Naive thymus-derived CD4-positive, alpha-beta T cell (primary cell): Measurements from ENCODE around the gene LGR4. TPM values are rescaled to one million over a fixed set of nuclear protein-coding genes. Genes with fewer than 3 reads are reported as not detected.

Experiments
- ATAC-seq: fragments of 150-1000 bp; cut with Tn5 transposase; 2 replicates; pipeline ENCODE4 v1.10.0; 2021; ENCODE audit warnings: mild to moderate bottlenecking, moderate library complexity
- CTCF ChIA-PET: fragments of 350-600 bp; sonication (Branson Sonifier 250); formaldehyde crosslinking; loops from one replicate; lab custom pipeline; 2021; ENCODE audit warnings: antibody characterized with exemption; lab: Charles Lee
- POLR2A ChIA-PET: fragments of 350-600 bp; sonication (Branson Sonifier 250); formaldehyde crosslinking; loops from one replicate; lab custom pipeline; 2021; ENCODE audit warnings: antibody characterized with exemption, inconsistent platforms; lab: Charles Lee
- DNase-seq, 9 donors: peaks; one replicate each; pipeline versions ENCODE4 v3.0.0 to v3.0.0-alpha.2; 2020 to 2022; ENCODE audit warnings: mixed read lengths in 1 of 9
- H3K27ac ChIP-seq: one replicate; pipeline ENCODE4 v1.7.0; 2013; ENCODE audit warnings: mild to moderate bottlenecking, low read depth, low read length, moderate library complexity
- H3K27me3 ChIP-seq, 2 donors: one replicate each; pipeline ENCODE4 v1.7.0; 2013; ENCODE audit warnings: low read length in 2 of 2, mild to moderate bottlenecking in 2 of 2, moderate library complexity in 2 of 2; ENCODE audit not compliant: control insufficient read depth in 2 of 2, insufficient read depth in 2 of 2
- H3K36me3 ChIP-seq, 3 experiments: 1 replicate in 2 of 3; 2 replicates in 1 of 3; pipeline ENCODE4 v1.7.0; 2013; ENCODE audit warnings: low read length in 3 of 3, mild to moderate bottlenecking in 3 of 3, moderate library complexity in 1 of 3; ENCODE audit not compliant: insufficient read depth in 3 of 3, control insufficient read depth in 2 of 3
- H3K4me1 ChIP-seq, 2 donors: one replicate each; pipeline ENCODE4 v1.7.0; 2013; ENCODE audit warnings: low read length in 2 of 2, mild to moderate bottlenecking in 2 of 2, moderate library complexity in 1 of 2; ENCODE audit not compliant: control insufficient read depth in 2 of 2, insufficient read depth in 2 of 2
- H3K4me3 ChIP-seq: 2 replicates; pipeline ENCODE4 v1.7.0; 2013; ENCODE audit warnings: mild to moderate bottlenecking, low read length
- H3K9me3 ChIP-seq, 3 experiments: 1 replicate in 2 of 3; 2 replicates in 1 of 3; pipeline ENCODE4 v1.7.0; 2013; ENCODE audit warnings: low read length in 3 of 3; ENCODE audit not compliant: control insufficient read depth in 2 of 3
- H3K27ac Mint-ChIP-seq, 9 donors: one replicate each; pipeline ENCODE4 v1.8.0; 2020 to 2022; ENCODE audit warnings: mixed read lengths in 9 of 9, mild to moderate bottlenecking in 8 of 9, moderate library complexity in 5 of 9, inconsistent platforms in 2 of 9
- H3K27me3 Mint-ChIP-seq, 5 donors: one replicate each; pipeline ENCODE4 v1.8.0; 2021 to 2022; ENCODE audit warnings: mixed read lengths in 5 of 5, mild to moderate bottlenecking in 1 of 5
- H3K36me3 Mint-ChIP-seq, 5 donors: one replicate each; pipeline ENCODE4 v1.8.0; 2020 to 2022; ENCODE audit warnings: mixed read lengths in 5 of 5, mild to moderate bottlenecking in 3 of 5, inconsistent platforms in 1 of 5
- H3K4me1 Mint-ChIP-seq, 7 donors: one replicate each; pipeline ENCODE4 v1.8.0; 2020 to 2022; ENCODE audit warnings: mixed read lengths in 7 of 7, mild to moderate bottlenecking in 3 of 7, inconsistent platforms in 1 of 7
- H3K4me3 Mint-ChIP-seq, 10 donors: one replicate each; pipeline ENCODE4 v1.8.0; 2020 to 2022; ENCODE audit warnings: mild to moderate bottlenecking in 10 of 10, mixed read lengths in 10 of 10, moderate library complexity in 6 of 10, inconsistent platforms in 2 of 10
- H3K9me3 Mint-ChIP-seq, 11 donors: one replicate each; pipeline ENCODE4 v1.8.0; 2020 to 2022; ENCODE audit warnings: mixed read lengths in 11 of 11, mild to moderate bottlenecking in 4 of 11, inconsistent platforms in 1 of 11, moderate library complexity in 1 of 11
- intact Hi-C, 2 donors: fragments of 100-400 bp; cut with micrococcal nuclease; formaldehyde crosslinking; loops; one replicate each; pipeline ENCODE4 v1.15.1; 2023
- polyA plus RNA-seq, 2 donors: library from polyadenylated mRNA; unstranded; fragments of 300-500 nt; fragmentation: Illumina TruSeq; gene quantifications; one replicate each; pipeline ENCODE4 v1.2.3, GENCODE V29; 2021
- total RNA-seq, 6 experiments: library from RNA in 5 of 6; stranded (reverse) in 5 of 6; gene quantifications; 1 replicate in 5 of 6; 2 replicates in 1 of 6; pipeline ENCODE4 v1.2.3 and lab custom pipeline; 2021 to 2026

Gene LGR4
- total and polyA plus RNA-seq, 7 experiments from 2014 or later: 0.05 to 1.5 (median 0.49) TPM

GRCh38 chr11:27370374-27370773 is 102.2 kb downstream of the LGR4 start:
- H3K9me3 ChIP-seq: no peaks in the 10 kb centered on the region
- Mint-ChIP-seq H3K36me3 (no peaks in the 10 kb centered on the region), H3K9me3 (no peaks in the 10 kb centered on the region), H3K27me3 (peaks cover 0 to 3% (median 0%) of the 10 kb centered on the region in 5 donors), H3K4me3 (no peak overlapping the region), H3K27ac (no peak overlapping the region), H3K4me1 (no peaks in the 10 kb centered on the region)
- DNase-seq: no peak
- CTCF ChIA-PET: no interaction called here
- H3K27ac ChIP-seq: no peak overlapping the region
- intact Hi-C loops: no loop called here
- POLR2A ChIA-PET: no interaction called here
- no peak overlapping the region for H3K4me3 ChIP-seq
- no peaks in the 10 kb centered on the region for H3K27me3 ChIP-seq
- H3K4me1 ChIP-seq: no peaks in the 10 kb centered on the region
- ATAC-seq: no peak
- H3K36me3 ChIP-seq: no peaks in the 10 kb centered on the region

DNA sequence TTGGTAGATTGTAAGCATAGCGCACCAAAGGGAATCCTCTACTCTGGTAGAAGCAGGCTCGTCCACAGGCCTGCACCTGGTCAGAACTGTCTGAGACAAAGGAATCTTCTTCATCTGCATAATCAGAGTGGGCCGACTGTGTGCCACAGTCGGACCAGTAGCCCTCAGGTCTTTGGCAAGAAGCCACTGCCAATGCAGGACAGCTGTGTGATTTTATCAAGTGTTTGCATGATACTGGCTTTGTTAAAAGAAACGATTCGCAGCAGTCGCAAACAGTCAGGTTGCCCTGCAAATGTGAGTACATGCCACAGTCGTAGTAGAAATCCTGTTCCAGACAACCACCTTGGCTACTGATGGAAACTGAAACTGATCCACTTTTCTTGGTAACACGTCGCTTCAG is 104.7 kb downstream of the LGR4 start:
- no peak overlapping the region for H3K27ac Mint-ChIP-seq
- Histone ChIP-seq H3K4me3 (no peak overlapping the region), H3K36me3 (no peaks in the 10 kb centered on the region), H3K4me1 (peaks cover 4 to 5% of the 10 kb centered on the region in 2 donors), H3K27me3 (no peaks in the 10 kb centered on the region), H3K27ac (no peak overlapping the region), H3K9me3 (no peaks in the 10 kb centered on the region)
- H3K4me3 Mint-ChIP-seq: no peak overlapping the region
- H3K9me3 Mint-ChIP-seq: no peaks in the 10 kb centered on the region
- POLR2A ChIA-PET: no interaction called here
- H3K27me3 Mint-ChIP-seq: peaks cover 0 to 3% (median 0%) of the 10 kb centered on the region in 5 donors
- CTCF ChIA-PET: no interaction called here
- H3K36me3 Mint-ChIP-seq: no peaks in the 10 kb centered on the region
- H3K4me1 Mint-ChIP-seq: peaks cover 3 to 11% (median 10%) of the 10 kb centered on the region in 7 donors
- DNase-seq: no peak
- intact Hi-C loops: no loop called here
- ATAC-seq: no peak

- H3K4me1 Mint-ChIP-seq: peaks cover 12 to 43% (median 28%) of the 10 kb centered on the region in 7 donors
- H3K27ac ChIP-seq: peak overlapping the region; percentile 66
- DNase-seq (no peak), ATAC-seq (no peak)
- no peaks in the 10 kb centered on the region for H3K9me3 ChIP-seq
- intact Hi-C loops: loop anchor here (1.0 to 2.0 kb wide), 5 partner anchors 109 to 745 kb away; partner anchors contain the start of genes LIN7C (in 2 of the 2), KIF18A (in 1 of the 2), LGR4 (in 1 of the 2) and METTL15 (in 1 of the 2)
- H3K36me3 ChIP-seq: no peaks in the 10 kb centered on the region
- no peaks in the 10 kb centered on the region for H3K36me3 Mint-ChIP-seq
- H3K27me3 Mint-ChIP-seq: no peaks in the 10 kb centered on the region
- peak overlapping the region; percentile 78 to 96 (median 91) for H3K4me3 Mint-ChIP-seq
- no peaks in the 10 kb centered on the region for H3K27me3 ChIP-seq
- POLR2A ChIA-PET: interaction anchor here (1.0 kb wide), 1 partner anchor 744 kb away, joined by 3 read pairs; the partner anchor contains the start of genes KIF18A and METTL15
- peaks cover 10 to 12% of the 10 kb centered on the region in 2 donors for H3K4me1 ChIP-seq
- no peaks in the 10 kb centered on the region for H3K9me3 Mint-ChIP-seq
- CTCF ChIA-PET: interaction anchor here (0.6 kb wide), 1 partner anchor 123 kb away, joined by 3 read pairs; no protein-coding TSS in a partner anchor
- H3K4me3 ChIP-seq: peak overlapping the region; percentile 51
- peak overlapping the region; percentile 80 to 97 (median 87) for H3K27ac Mint-ChIP-seq
Observed at GRCh38 chr11:27363576-27364117, 108.9 kb downstream of the LGR4 start.

GRCh38 chr11:27362749-27363575 is 109.6 kb downstream of the LGR4 start, which contains the start of gene CCDC34:
Gene CCDC34, minus strand, starts transcription at chr11:27363215. Its CDS starts 21 bp downstream, at chr11:27363194.
- Histone ChIP-seq H3K27me3 (no peaks in the 10 kb centered on the region), H3K4me3 (peak within 1 kb of the TSS; percentile 51), H3K9me3 (no peaks in the 10 kb centered on the region), H3K36me3 (no peaks in the 10 kb centered on the region), H3K4me1 (peaks cover 10 to 12% of the 10 kb centered on the region in 2 donors), H3K27ac (peak within 1 kb of the TSS; percentile 66)
- Mint-ChIP-seq H3K36me3 (no peaks in the 10 kb centered on the region), H3K4me1 (peaks cover 12 to 48% (median 28%) of the 10 kb centered on the region in 7 donors), H3K9me3 (no peaks in the 10 kb centered on the region), H3K27ac (peak within 1 kb of the TSS; percentile 80 to 97 (median 87)), H3K27me3 (no peaks in the 10 kb centered on the region), H3K4me3 (peak within 1 kb of the TSS; percentile 78 to 96 (median 91))
- ATAC-seq: peak; percentile 99
- intact Hi-C loops: loop anchor here (1.0 to 2.0 kb wide), 5 partner anchors 109 to 745 kb away; partner anchors contain the start of genes LIN7C (in 2 of the 2), KIF18A (in 1 of the 2), LGR4 (in 1 of the 2) and METTL15 (in 1 of the 2)
- POLR2A ChIA-PET: interaction anchor here (1.0 kb wide), 1 partner anchor 745 kb away, joined by 3 read pairs; the partner anchor contains the start of genes KIF18A and METTL15
- DNase-seq: peak; percentile 83 to 91 (median 90)
- CTCF ChIA-PET: interaction anchor here (0.6 kb wide), 1 partner anchor 123 kb away, joined by 3 read pairs; no protein-coding TSS in a partner anchor

DNA sequence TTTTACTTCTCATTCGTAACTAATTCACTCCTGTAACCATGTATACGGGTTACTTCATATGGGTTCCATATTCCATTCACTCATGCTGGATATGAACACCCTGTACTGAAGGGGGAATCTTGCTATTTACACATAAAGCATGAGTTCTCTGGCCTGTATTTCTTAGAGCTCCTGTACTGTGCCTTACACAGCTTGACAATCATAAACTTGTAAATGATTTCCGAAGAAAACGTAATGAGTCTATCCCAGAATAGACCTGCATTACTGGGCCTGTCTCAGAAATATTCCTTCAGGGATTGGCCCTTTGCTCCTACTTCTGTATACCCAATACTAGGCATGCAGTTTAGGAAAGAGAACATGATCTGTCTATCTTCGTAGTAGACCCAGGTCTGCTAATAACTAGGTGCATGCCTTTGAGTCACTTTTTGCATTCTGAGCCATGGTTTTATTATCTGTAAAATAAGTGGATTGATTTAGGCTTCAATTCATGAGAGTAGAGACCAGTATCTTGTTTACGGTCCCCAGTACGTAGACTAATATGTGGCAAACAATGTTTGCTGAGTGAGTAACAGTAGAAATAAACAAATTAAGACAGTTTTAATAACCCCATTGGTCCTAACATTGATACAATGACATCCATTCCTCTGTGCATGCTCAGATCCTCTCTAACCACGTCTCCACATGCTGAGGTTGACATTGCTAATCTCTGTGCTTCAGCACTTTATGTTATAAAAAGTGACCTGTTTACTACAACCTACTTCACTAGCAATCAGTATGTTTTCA is 110.8 kb downstream of the LGR4 start:
- H3K27ac Mint-ChIP-seq: peak overlapping the region in 6 of 9 donors; percentile 38 to 89 (median 72)
- Histone ChIP-seq H3K27me3 (no peaks in the 10 kb centered on the region), H3K27ac (peak overlapping the region; percentile 4), H3K36me3 (no peaks in the 10 kb centered on the region), H3K9me3 (no peaks in the 10 kb centered on the region), H3K4me3 (peak overlapping the region; percentile 51), H3K4me1 (peaks cover 10 to 12% of the 10 kb centered on the region in 2 donors)
- ATAC-seq: no peak
- H3K27me3 Mint-ChIP-seq: no peaks in the 10 kb centered on the region
- no peak for DNase-seq
- H3K9me3 Mint-ChIP-seq: no peaks in the 10 kb centered on the region
- no peaks in the 10 kb centered on the region for H3K36me3 Mint-ChIP-seq
- intact Hi-C loops: loop anchor here in 1 of 2 donors (2.0 kb wide), 1 partner anchor 135 kb away; no protein-coding TSS in a partner anchor
- CTCF ChIA-PET: no interaction called here
- H3K4me1 Mint-ChIP-seq: peaks cover 12 to 52% (median 31%) of the 10 kb centered on the region in 7 donors
- peak overlapping the region; percentile 78 to 96 (median 91) for H3K4me3 Mint-ChIP-seq
- POLR2A ChIA-PET: no interaction called here

GRCh38 chr11:27358296-27358695 is 114.3 kb downstream of the LGR4 start:
- no peaks in the 10 kb centered on the region for H3K27me3 Mint-ChIP-seq
- peaks cover 6 to 9% of the 10 kb centered on the region in 2 donors for H3K4me1 ChIP-seq
- intact Hi-C loops: no loop called here
- no peaks in the 10 kb centered on the region for H3K27me3 ChIP-seq
- DNase-seq (no peak), ATAC-seq (no peak)
- peaks cover 9 to 45% (median 24%) of the 10 kb centered on the region in 7 donors for H3K4me1 Mint-ChIP-seq
- no peaks in the 10 kb centered on the region for H3K36me3 Mint-ChIP-seq
- H3K27ac ChIP-seq: no peak overlapping the region
- no peak overlapping the region for H3K4me3 ChIP-seq
- POLR2A ChIA-PET: no interaction called here
- H3K4me3 Mint-ChIP-seq: no peak overlapping the region
- peak overlapping the region in 1 of 9 donors; percentile 46 for H3K27ac Mint-ChIP-seq
- no peaks in the 10 kb centered on the region for H3K9me3 Mint-ChIP-seq
- no peaks in the 10 kb centered on the region for H3K9me3 ChIP-seq
- CTCF ChIA-PET: no interaction called here
- H3K36me3 ChIP-seq: no peaks in the 10 kb centered on the region
